ENCODE measurements around the gene OPN3.

OPN3 gene

DNA sequence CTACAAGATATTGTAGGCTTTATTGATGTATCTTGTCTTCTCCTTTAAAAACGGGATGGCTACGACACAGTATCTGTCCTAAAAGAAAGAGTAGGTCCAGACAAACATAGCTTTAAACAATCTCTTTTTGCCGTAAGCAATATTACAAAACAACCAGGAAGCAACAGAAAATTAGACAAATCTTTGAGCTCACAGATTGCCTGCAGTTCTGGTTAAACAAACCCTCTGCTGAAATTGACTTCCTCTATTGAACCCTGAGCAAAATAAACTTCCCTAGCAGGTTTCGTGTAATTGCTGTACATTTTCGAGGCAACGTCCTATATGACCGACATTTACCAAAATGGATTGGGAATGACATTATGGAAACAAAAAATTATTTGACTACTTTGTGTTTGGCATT is 50.6 kb downstream of the OPN3 start:
- no peak for DNase-seq (ENCODE audit: low read depth)

- DNase-seq (ENCODE audit: low read depth): no peak
Measured at GRCh38 chr1:241586905-241587512, 53.2 kb downstream of the OPN3 start.

- no peak for DNase-seq (ENCODE audit: low read depth)
Measured at GRCh38 chr1:241582921-241583321, 57.2 kb downstream of the OPN3 start.

GRCh38 chr1:241579434-241579833 is 60.7 kb downstream of the OPN3 start:
- no peak for DNase-seq (ENCODE audit: low read depth)

GRCh38 chr1:241574154-241574553 is 66.0 kb downstream of the OPN3 start:
- no peak for DNase-seq (ENCODE audit: low read depth)

GRCh38 chr1:241569848-241570247 is 70.3 kb downstream of the OPN3 start:
- no peak for DNase-seq (ENCODE audit: low read depth)

- DNase-seq (ENCODE audit: low read depth): no peak
Measured at GRCh38 chr1:241560849-241561187, 79.4 kb downstream of the OPN3 start.

DNA sequence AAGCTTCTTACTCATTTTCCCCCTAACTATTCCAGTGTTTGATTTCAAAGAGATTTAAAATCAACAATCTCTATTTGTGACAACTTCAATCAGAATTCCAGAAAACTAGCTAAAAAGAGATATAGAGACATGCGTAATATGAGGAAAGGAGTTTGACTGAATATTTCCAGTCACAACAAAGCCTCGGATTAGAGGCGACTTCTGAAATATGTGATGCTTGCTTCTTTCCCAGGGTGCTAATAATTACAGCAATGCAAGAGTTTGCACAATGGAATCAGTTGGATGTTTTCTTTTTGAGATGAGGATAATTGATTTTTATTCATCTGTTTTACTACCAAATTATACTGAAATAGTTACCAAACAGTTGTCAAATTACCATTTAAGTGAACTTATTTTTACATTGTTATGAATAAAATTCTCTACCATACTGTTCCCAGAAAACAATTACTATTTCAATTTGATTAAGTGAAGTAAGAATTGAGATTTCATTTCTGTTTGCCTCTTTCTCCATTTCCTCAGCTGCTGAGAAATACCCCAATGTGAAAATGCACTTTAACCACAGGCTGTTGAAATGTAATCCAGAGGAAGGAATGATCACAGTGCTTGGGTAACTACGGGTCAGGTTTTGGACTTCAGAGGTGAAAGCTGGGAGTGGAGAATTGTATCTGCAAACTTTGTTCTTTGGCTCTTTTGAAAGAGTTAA is 79.9 kb downstream of the OPN3 start:
- DNase-seq (ENCODE audit: low read depth): no peak

DNA sequence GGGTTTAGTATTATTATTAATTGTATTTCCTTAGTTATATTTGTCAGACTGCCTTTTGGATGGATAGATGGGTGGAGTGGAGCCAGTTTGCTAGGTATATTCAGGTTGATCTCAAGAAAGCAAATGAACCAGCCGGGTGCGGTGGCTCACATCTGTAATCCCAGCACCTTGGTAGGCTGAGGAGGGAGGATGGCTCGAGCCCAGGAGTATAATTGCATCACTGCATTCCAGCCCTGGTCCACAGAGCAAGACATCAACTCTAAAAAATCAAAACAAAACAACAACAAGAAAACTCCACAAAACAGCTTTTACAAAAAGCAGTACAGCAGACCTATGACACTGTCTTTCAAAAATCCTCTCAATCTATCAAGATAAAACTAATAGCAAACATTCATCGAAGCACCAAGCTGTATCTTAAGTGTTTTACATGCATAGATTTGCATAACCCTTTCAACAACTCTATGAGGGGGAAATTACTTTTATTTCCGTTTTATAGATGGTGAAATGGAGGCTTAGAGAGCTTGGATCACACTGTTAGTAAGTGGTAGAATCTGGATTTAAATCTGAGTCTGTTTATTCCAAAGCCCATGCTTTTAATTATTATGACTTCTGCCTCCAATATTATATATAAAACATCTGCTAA is 82.5 kb downstream of the OPN3 start:
- DNase-seq (ENCODE audit: low read depth): no peak

DNA sequence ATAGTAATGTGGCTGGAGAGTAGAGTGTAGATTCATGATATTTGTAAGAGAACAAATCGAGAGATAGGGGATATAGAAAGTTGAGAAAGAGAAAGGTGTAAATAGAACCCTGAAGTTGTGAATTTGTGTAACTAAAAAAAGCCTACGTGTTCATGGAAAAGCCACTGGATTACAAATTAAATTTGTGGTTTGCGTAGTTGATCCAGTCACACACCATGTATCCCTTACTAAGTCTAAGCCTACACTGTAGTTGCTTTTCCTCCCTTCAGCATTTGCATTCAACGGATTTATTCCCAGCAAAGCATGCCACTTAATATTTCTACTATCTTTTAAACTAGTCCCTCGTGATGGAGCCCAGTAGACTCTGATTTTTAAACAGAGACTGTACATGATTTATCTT is 83.1 kb downstream of the OPN3 start:
- no peak for DNase-seq (ENCODE audit: low read depth)

- no peak for DNase-seq (ENCODE audit: low read depth)
Measured at GRCh38 chr1:241555526-241555925, 84.6 kb downstream of the OPN3 start.

GRCh38 chr1:241553886-241554592 is 86.1 kb downstream of the OPN3 start:
- no peak for DNase-seq (ENCODE audit: low read depth)

GRCh38 chr1:241551759-241552638 is 88.2 kb downstream of the OPN3 start:
- no peak for DNase-seq (ENCODE audit: low read depth)

- DNase-seq (ENCODE audit: low read depth): no peak
Measured at GRCh38 chr1:241550318-241550717, 89.9 kb downstream of the OPN3 start.

DNA sequence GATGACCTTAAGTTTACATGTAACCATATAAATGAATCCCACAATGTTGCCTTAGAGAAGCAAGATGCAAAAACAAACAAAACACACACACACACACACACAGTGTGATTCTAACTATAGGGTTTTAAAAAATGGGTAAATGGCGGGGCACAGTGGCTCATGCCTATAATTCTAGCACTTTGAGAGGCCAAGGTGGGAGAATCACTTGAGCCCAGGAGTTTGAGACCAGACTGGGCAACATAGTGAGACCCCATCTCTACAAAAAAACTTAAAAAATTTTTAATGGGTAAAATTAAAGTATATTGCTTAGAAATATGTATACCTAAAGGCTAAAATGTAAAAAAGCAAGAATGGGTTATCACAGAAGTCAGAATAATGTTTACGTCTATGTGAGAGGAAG is 92.2 kb downstream of the OPN3 start:
- no peak for DNase-seq (ENCODE audit: low read depth)
